Measurements from ENCODE around the gene ATF2. TPM values are rescaled to one million over a fixed set of nuclear protein-coding genes. Genes with fewer than 3 reads are reported as not detected.

ATF2 gene
- total and polyA plus RNA-seq, 2 donors (not counting 1 experiment from before 2014, with no cell fraction given), result 23.6 to 66.8 TPM

GRCh38 chr2:175170659-175171304 lies 2.8 kb upstream of the ATF2 start:
- Histone ChIP-seq H4K20me1 (ENCODE audit: control insufficient read depth, insufficient read depth, low read length, poor library complexity, severe bottlenecking) (peaks cover 7% of the 10 kb centered on the region), H2AFZ (ENCODE audit: insufficient read depth, low read depth, low read length, poor library complexity, severe bottlenecking) (no peak overlapping the region), H3K4me1 (ENCODE audit: control insufficient read depth in 2 of 2, insufficient read depth in 2 of 2, low read length in 2 of 2) (peaks cover 5 to 21% of the 10 kb centered on the region in 2 donors), H3K27ac (ENCODE audit: low read length in 2 of 2) (peak overlapping the region in 1 of 2 donors; percentile 55), H3K36me3 (replicated peaks in 1 of 2; ENCODE audit: control extremely low read depth in 1 of 2, control insufficient read depth in 1 of 2, extremely low read depth in 1 of 2, insufficient read depth in 2 of 2, low read length in 1 of 2) (peaks cover 0 to 5% of the 10 kb centered on the region in 2 experiments), H3K9me3 (ENCODE audit: control extremely low read depth in 1 of 3, control insufficient read depth in 2 of 3, insufficient read depth in 1 of 3, low read length in 2 of 3) (no peaks in the 10 kb centered on the region), H3K4me2 (replicated peaks; ENCODE audit: low read depth, low read length, poor library complexity, severe bottlenecking) (no peak overlapping the region), H3K79me2 (ENCODE audit: control insufficient read depth, insufficient read depth, low read length) (peaks cover 42% of the 10 kb centered on the region), H3K27me3 (replicated peaks in 1 of 4; ENCODE audit: control extremely low read depth in 1 of 4, control insufficient read depth in 3 of 4, insufficient read depth in 4 of 4, low read length in 3 of 4) (no peaks in the 10 kb centered on the region), H3K9ac (ENCODE audit: low read length) (no peak overlapping the region), H3K4me3 (ENCODE audit: control extremely low read depth in 1 of 5, extremely low read depth in 1 of 5, insufficient read depth in 1 of 5, low read depth in 2 of 5, low read length in 4 of 5) (no peak overlapping the region)
- TF ChIP-seq EZH2 (IDR thresholded peaks at IDR 0.05; ENCODE audit: borderline replicate concordance, insufficient read depth, low read depth, low read length, poor library complexity, severe bottlenecking) (no peak), CTCF (IDR thresholded peaks at IDR 0.05) (no peak)
- no peak for ATAC-seq (ENCODE audit: low read depth)
- Mint-ChIP-seq H3K27ac (no peak overlapping the region), H3K9me3 (ENCODE audit: insufficient read depth) (no peaks in the 10 kb centered on the region), H3K4me3 (no peak overlapping the region), H3K4me1 (peaks cover 31% of the 10 kb centered on the region), H3K27me3 (no peaks in the 10 kb centered on the region)
- POLR2A ChIA-PET, result no interaction called here
- DNase-seq, result peak; percentile 25
- WGBS (ENCODE audit: insufficient coverage), result no CpG with 5 or more reads among the region's 3 CpGs
- intact Hi-C loops (cut with micrococcal nuclease), result no loop called here
- CTCF ChIA-PET, result interaction anchor here (1.5 kb wide), 1 partner anchor 12 kb away, joined by 3 read pairs; no protein-coding TSS in a partner anchor

- Histone ChIP-seq H3K9me3 (ENCODE audit: control extremely low read depth in 1 of 3, control insufficient read depth in 2 of 3, insufficient read depth in 1 of 3, low read length in 2 of 3) (no peaks in the 10 kb centered on the region), H2AFZ (ENCODE audit: insufficient read depth, low read depth, low read length, poor library complexity, severe bottlenecking) (no peak overlapping the region), H3K27me3 (replicated peaks in 1 of 4; ENCODE audit: control extremely low read depth in 1 of 4, control insufficient read depth in 3 of 4, insufficient read depth in 4 of 4, low read length in 3 of 4) (no peaks in the 10 kb centered on the region), H4K20me1 (ENCODE audit: control insufficient read depth, insufficient read depth, low read length, poor library complexity, severe bottlenecking) (peaks cover 7% of the 10 kb centered on the region), H3K9ac (ENCODE audit: low read length) (peak overlapping the region; percentile 95), H3K4me2 (replicated peaks; ENCODE audit: low read depth, low read length, poor library complexity, severe bottlenecking) (peak overlapping the region; percentile 83), H3K27ac (ENCODE audit: low read length in 2 of 2) (peak overlapping the region in 1 of 2 donors; percentile 80), H3K4me1 (ENCODE audit: control insufficient read depth in 2 of 2, insufficient read depth in 2 of 2, low read length in 2 of 2) (peaks cover 5 to 21% of the 10 kb centered on the region in 2 donors), H3K79me2 (ENCODE audit: control insufficient read depth, insufficient read depth, low read length) (peaks cover 58% of the 10 kb centered on the region), H3K36me3 (replicated peaks in 1 of 2; ENCODE audit: control extremely low read depth in 1 of 2, control insufficient read depth in 1 of 2, extremely low read depth in 1 of 2, insufficient read depth in 2 of 2, low read length in 1 of 2) (peaks cover 0 to 4% of the 10 kb centered on the region in 2 experiments), H3K4me3 (ENCODE audit: control extremely low read depth in 1 of 5, extremely low read depth in 1 of 5, insufficient read depth in 1 of 5, low read depth in 2 of 5, low read length in 4 of 5) (peak overlapping the region in 1 of 5 experiments; percentile 97)
- no peaks in the 10 kb centered on the region for H3K27me3 Mint-ChIP-seq
- no peak for ATAC-seq (ENCODE audit: low read depth)
- H3K9me3 Mint-ChIP-seq (ENCODE audit: insufficient read depth), result no peaks in the 10 kb centered on the region
- intact Hi-C loops (cut with micrococcal nuclease), result loop anchor here (2.0 to 10.0 kb wide), 4 partner anchors 417 to 1204 kb away; partner anchors contain the start of genes LNPK, OLA1 and SP3
- H3K4me3 Mint-ChIP-seq, result peak overlapping the region; percentile 37
- CTCF ChIA-PET, result interaction anchor here (1.0 to 1.2 kb wide), 2 partner anchors 10 to 35 kb away, joined by 3 read pairs; no protein-coding TSS in a partner anchor
- POLR2A ChIA-PET, result no interaction called here
- TF ChIP-seq CTCF (IDR thresholded peaks at IDR 0.05), result no peak
- no peak for TF ChIP-seq EZH2 (IDR thresholded peaks at IDR 0.05; ENCODE audit: borderline replicate concordance, insufficient read depth, low read depth, low read length, poor library complexity, severe bottlenecking)
- no peak overlapping the region for H3K27ac Mint-ChIP-seq
- WGBS (ENCODE audit: insufficient coverage), result no CpG with 5 or more reads among the region's 3 CpGs
- H3K4me1 Mint-ChIP-seq, result peaks cover 31% of the 10 kb centered on the region
- no peak for DNase-seq
Measured at GRCh38 chr2:175169191-175169590, 1.2 kb upstream of the ATF2 start.
